HEK293T (cell line): ENCODE results near the gene MAFB.

Source experiments
- ARNT ChIP-seq: fragments of 450-650 bp; IDR thresholded peaks from 2 replicates; pipeline ENCODE4 v1.6.1; 2017; ENCODE audit warnings: mild to moderate bottlenecking
- CTBP1 ChIP-seq: fragments of 450-650 bp; IDR thresholded peaks from 2 replicates; pipeline ENCODE4 v1.6.1; 2016; ENCODE audit warnings: borderline replicate concordance
- FOXK2 ChIP-seq: fragments of 450-650 bp; IDR thresholded peaks from 2 replicates; pipeline ENCODE4 v1.6.1; 2016; ENCODE audit warnings: mild to moderate bottlenecking
- SUZ12 ChIP-seq: fragments of 450-650 bp; IDR thresholded peaks from 2 replicates; pipeline ENCODE4 v1.6.1; 2016; ENCODE audit warnings: mild to moderate bottlenecking

DNA sequence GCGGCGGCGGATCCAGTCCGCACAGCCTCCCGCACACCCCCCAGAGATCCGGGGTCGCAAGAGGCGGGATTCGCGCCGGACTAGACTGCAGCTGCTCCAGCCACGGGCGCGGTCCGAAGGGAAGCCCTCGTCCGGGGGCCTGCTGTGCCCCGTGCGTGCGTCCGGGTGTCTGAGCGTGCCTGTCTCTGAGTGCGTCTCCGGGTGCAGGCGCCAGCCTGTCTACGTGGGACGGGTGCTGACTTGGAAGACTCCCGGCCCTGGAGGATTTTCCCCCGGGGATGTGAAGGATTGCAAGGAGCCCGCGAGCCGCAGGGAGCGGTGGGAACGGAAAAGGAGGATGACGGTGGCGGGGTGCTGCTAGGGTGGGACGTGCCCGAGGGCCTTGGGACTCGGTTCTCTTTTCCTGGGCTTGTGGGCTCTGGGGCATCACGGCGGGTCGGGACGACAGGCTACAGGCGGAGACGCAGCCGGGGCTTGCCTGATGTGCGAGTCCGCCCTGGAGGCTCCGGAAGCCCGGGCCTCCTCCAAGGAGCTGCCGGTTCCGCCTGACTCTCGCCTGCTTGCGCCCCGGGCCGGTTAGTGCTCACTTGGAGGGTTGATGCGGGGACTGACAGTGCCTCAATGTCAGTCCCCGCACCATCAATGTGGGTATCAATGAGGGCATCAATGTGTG is 5.7 kb downstream of the MAFB start:
- no peak for TF ChIP-seq ARNT
- TF ChIP-seq FOXK2 = no peak
- TF ChIP-seq SUZ12 = no peak
- no peak for TF ChIP-seq CTBP1
